Activated CD4-positive, alpha-beta T cell treated with anti-CD3 and anti-CD28 coated beads, Interleukin-2, amount 10 ng/mL, durations not matched to agents 7 days and 5 days (primary cell): ENCODE data around the gene IFT80. TPM values are rescaled to one million over a fixed set of nuclear protein-coding genes. Genes with fewer than 3 reads are reported as not detected.
A peak's percentile ranks its signal among the peaks of the same experiment; 100 is the strongest.

Source experiments
- CTCF ChIA-PET: fragments of 350-600 bp; sonication (Branson Sonifier 250); formaldehyde crosslinking; loops from one replicate; lab custom pipeline; 2021; ENCODE audit warnings: antibody characterized with exemption; lab: Charles Lee
- POLR2A ChIA-PET: fragments of 350-600 bp; sonication (Branson Sonifier 250); formaldehyde crosslinking; loops from one replicate; lab custom pipeline; 2021; ENCODE audit warnings: antibody characterized with exemption; lab: Charles Lee
- DNase-seq: peaks from one replicate; pipeline ENCODE4 v3.0.0-alpha.2; 2020
- H3K27ac Mint-ChIP-seq: one replicate; pipeline ENCODE4 v1.8.0; 2021; ENCODE audit warnings: mild to moderate bottlenecking, moderate library complexity, mixed read lengths
- H3K27me3 Mint-ChIP-seq: one replicate; pipeline ENCODE4 v1.8.0; 2021; ENCODE audit warnings: mixed read lengths
- H3K36me3 Mint-ChIP-seq: one replicate; pipeline ENCODE4 v1.8.0; 2021; ENCODE audit warnings: low read depth, mixed read lengths
- H3K4me1 Mint-ChIP-seq: one replicate; pipeline ENCODE4 v1.8.0; 2021; ENCODE audit warnings: mixed read lengths
- H3K4me3 Mint-ChIP-seq: one replicate; pipeline ENCODE4 v1.8.0; 2021; ENCODE audit warnings: mild to moderate bottlenecking, moderate library complexity, mixed read lengths
- H3K9me3 Mint-ChIP-seq: one replicate; pipeline ENCODE4 v1.8.0; 2021; ENCODE audit warnings: mixed read lengths
- total RNA-seq, 2 experiments: library from RNA; stranded (reverse); gene quantifications; one replicate each; pipeline ENCODE4 v1.2.3, GENCODE V29; 2021

Gene IFT80
- total RNA-seq: 10 to 100 TPM; 30.9 to 35.0 TPM

DNA sequence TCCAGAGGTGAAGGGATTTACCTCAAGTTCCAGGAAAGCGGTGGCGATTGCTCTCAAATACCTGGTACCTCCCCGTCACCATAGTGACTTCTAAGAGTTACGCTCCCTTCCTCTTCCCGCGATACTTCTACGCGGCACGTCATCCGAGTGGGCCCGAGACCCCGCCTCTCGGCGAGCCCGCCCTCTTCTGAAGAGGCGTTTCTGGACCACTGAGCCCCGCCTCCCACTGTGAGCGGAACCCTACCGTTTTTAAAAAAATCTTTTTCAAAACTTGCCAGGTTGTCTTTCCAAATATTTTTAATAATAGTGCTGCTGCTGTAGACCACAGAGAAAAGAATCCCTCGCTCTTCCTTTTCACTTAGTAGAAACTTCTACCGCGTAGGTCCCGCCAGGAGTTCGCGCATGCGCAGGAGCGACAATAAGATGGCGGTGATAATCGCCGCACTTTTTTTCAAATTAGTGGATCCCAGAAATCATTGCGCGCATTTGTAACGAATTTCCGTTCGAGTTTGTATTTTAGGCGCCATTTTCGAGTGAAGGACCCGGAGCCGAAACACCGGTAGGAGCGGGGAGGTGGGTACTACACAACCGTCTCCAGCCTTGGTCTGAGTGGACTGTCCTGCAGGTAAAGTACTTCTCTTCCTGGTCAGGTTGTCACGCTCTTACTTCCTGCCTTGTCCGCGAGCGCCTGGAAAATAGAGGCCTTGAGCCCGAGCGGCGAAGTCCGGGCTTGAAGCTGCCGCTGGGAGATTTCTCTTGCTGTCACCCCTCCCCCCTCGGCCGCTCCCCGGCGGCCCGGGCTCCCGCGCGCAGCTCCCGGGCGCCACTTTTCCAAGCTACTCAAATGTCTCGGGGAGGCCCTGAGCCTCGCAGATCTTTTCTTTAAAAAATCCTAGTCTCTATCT, at the start of gene IFT80, which contains the start of gene SMC4:
Gene IFT80, minus strand, starts transcription at position 101 of the 905 bp plus-strand sequence. CDS start 14,625 bp downstream, outside the sequence.
Gene SMC4, plus strand, starts transcription at position 526 of the 905 bp plus-strand sequence. CDS start 1,177 bp downstream, outside the sequence.
- Mint-ChIP-seq H3K27ac (peak within 1 kb of the TSS; percentile 99), H3K36me3 (peaks cover 41% of the 10 kb centered on the region), H3K9me3 (no peaks in the 10 kb centered on the region), H3K4me1 (peaks cover 47% of the 10 kb centered on the region), H3K4me3 (peak within 1 kb of the TSS; percentile 89), H3K27me3 (no peaks in the 10 kb centered on the region)
- CTCF ChIA-PET: interaction anchor here (0.6 to 1.4 kb wide), 4 partner anchors 11 to 50 kb away, joined by 4 to 5 read pairs (median 4); partner anchors contain the start of gene TRIM59
- peak; percentile 97 for DNase-seq
- POLR2A ChIA-PET: interaction anchor here (2.4 kb wide), 1 partner anchor 50 kb away, joined by 21 read pairs; the partner anchor contains the start of gene TRIM59

DNA sequence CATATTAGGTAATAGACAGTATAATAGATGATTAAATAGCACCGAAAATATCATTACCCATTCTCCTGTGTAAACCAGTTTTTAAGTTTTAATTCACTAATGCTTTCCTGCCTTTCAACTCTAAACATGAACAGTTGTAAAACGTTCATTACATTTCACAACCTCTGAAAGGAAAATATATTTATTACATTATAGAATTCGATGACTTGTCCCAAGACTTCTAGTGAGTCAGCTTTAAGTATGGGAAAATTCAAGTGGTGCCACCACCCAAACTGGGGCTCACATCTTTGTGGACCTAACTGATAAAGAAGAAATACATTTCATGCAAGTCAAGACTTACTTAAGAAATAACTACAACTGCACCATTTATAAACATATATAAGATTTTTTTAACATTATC, 48.5 kb upstream of the IFT80 start:
- Mint-ChIP-seq H3K36me3 (peaks cover 47% of the 10 kb centered on the region), H3K27me3 (no peaks in the 10 kb centered on the region), H3K9me3 (peaks cover 2% of the 10 kb centered on the region), H3K27ac (peak overlapping the region; percentile 50), H3K4me1 (peaks cover 54% of the 10 kb centered on the region), H3K4me3 (peak overlapping the region; percentile 93)
- ChIA-PET POLR2A (no interaction called here), CTCF (no interaction called here)
- DNase-seq: no peak

DNA sequence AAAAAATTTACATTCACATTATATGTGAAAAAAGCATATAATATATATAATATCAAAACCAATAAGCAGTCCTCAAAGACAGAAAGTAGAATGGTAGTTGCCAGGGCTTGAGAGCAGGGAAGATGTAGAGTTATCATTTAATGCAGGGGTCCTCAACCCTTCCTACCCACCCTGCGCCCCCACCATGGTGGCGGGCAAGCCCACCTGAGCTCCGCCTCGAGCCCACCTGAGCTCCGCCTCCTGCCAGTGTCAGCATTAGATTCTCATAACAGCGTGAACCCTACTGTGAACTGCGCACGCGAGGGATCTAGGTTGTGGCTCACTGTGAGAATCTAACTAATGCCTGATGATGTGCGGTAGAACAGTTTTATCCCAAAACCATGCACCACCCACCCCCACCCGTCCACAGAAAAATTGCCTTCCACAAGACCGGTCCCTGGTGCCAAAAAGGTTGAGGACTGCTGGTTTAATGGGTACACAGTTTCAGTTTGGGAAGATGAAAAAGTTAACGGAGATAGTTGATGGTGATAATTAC, 47.6 kb upstream of the IFT80 start:
- Mint-ChIP-seq H3K27ac (no peak overlapping the region), H3K4me1 (peaks cover 61% of the 10 kb centered on the region), H3K9me3 (no peaks in the 10 kb centered on the region), H3K27me3 (no peaks in the 10 kb centered on the region), H3K36me3 (peaks cover 53% of the 10 kb centered on the region), H3K4me3 (peak overlapping the region; percentile 58)
- CTCF ChIA-PET: interaction anchor here (1.1 kb wide), 1 partner anchor 18 kb away, joined by 5 read pairs; no protein-coding TSS in a partner anchor
- DNase-seq: no peak
- POLR2A ChIA-PET: no interaction called here

DNA sequence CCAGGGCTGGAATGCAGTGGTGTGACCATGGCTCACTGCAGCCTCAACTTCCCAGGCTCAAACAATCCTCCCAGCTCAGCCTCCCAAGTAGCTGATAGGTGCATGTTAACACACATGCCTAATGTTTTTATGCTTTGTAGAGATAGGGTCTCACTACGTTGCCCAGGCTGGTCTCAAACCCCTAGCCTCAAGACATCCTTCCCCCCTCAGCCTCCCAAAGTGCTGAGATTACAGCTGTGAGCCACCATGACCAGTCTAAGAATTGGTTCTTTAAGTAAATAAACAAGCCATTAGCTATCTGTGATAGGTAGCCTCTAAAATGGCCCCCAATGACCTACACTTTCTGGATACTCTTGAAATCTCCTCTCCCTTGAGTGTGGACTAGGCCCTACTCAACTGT, 46.8 kb upstream of the IFT80 start:
- Mint-ChIP-seq H3K27ac (peak overlapping the region; percentile 54), H3K4me1 (peaks cover 59% of the 10 kb centered on the region), H3K9me3 (no peaks in the 10 kb centered on the region), H3K27me3 (no peaks in the 10 kb centered on the region), H3K4me3 (peak overlapping the region; percentile 22), H3K36me3 (peaks cover 56% of the 10 kb centered on the region)
- DNase-seq: no peak
- ChIA-PET CTCF (interaction anchor here (1.1 kb wide), 1 partner anchor 17 kb away, joined by 5 read pairs; no protein-coding TSS in a partner anchor), POLR2A (no interaction called here)

DNA sequence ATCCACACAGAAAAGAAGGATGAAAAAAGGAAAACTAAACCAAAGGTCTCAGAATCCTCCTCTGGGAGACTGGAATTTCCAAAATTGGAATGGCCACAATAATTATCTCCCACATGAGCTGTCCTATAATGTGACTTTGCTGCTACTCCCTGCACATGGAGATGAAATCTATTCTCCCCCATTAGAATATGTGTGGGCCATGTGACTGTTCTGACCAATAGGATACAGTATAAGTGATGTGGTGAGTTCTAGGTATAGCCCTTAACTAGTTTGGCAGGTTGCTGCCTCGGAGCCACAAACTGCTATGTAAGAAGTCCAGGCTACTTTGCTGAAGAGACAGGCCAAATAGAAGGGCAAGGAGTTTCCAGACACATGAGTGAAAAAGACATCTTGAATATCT, 45.4 kb upstream of the IFT80 start:
- CTCF ChIA-PET: interaction anchor here (0.9 to 1.3 kb wide), 3 partner anchors 16 to 33 kb away, joined by 3 to 5 read pairs (median 4); no protein-coding TSS in a partner anchor
- no peak for DNase-seq
- H3K9me3 Mint-ChIP-seq: no peaks in the 10 kb centered on the region
- H3K4me1 Mint-ChIP-seq: peaks cover 57% of the 10 kb centered on the region
- H3K27ac Mint-ChIP-seq: no peak overlapping the region
- POLR2A ChIA-PET: no interaction called here
- H3K4me3 Mint-ChIP-seq: no peak overlapping the region
- H3K27me3 Mint-ChIP-seq: no peaks in the 10 kb centered on the region
- peaks cover 62% of the 10 kb centered on the region for H3K36me3 Mint-ChIP-seq

DNA sequence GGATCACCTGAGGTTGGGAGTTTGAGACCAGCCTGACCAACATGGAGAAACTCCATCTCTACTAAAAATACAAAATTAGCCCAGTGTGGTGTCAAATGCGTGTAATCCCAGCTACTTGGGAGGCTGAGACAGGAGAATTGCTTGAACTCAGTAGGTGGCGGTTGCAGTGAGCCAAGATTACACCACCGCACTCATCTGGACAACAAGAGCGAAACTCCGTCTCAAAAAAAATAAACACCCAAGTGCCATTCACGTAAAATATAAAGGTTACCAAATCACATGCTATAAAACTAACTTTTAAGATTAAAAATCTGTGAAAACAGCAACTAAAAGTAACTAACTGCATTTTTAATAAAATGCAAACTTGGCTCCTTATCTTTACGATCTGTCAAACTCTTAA, 41.7 kb upstream of the IFT80 start:
- H3K9me3 Mint-ChIP-seq: no peaks in the 10 kb centered on the region
- H3K4me3 Mint-ChIP-seq: no peak overlapping the region
- peaks cover 65% of the 10 kb centered on the region for H3K4me1 Mint-ChIP-seq
- H3K27me3 Mint-ChIP-seq: no peaks in the 10 kb centered on the region
- H3K36me3 Mint-ChIP-seq: peaks cover 76% of the 10 kb centered on the region
- ChIA-PET CTCF (interaction anchor here (1.7 kb wide), 1 partner anchor 9 kb away, joined by 10 read pairs; the partner anchor contains the start of gene TRIM59), POLR2A (no interaction called here)
- no peak overlapping the region for H3K27ac Mint-ChIP-seq
- DNase-seq: no peak

DNA sequence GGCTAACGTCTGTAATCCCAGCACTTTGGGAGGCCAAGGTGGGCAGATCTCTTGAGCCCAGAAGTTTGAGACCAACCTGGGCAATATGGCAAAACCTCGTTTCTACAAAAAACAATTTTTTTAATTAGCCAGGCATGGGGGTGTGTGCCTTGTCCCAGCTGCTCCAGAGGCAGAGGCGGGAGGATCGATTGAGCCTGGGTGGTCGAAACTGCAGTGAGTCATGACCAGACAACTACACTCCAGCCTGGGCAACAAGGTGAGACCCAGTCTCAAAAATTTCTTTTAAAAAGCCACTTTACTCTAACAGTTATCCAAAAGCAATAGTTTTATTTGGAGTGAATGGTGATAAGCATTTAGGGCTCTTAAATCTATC, 38.0 kb upstream of the IFT80 start:
- ChIA-PET CTCF (interaction anchor here (1.4 kb wide), 1 partner anchor 25 kb away, joined by 8 read pairs; no protein-coding TSS in a partner anchor), POLR2A (interaction anchor here (0.6 kb wide), 1 partner anchor 18 kb away, joined by 4 read pairs; no protein-coding TSS in a partner anchor)
- H3K27me3 Mint-ChIP-seq: no peaks in the 10 kb centered on the region
- DNase-seq: no peak
- peaks cover 45% of the 10 kb centered on the region for H3K4me1 Mint-ChIP-seq
- H3K27ac Mint-ChIP-seq: peak overlapping the region; percentile 72
- no peaks in the 10 kb centered on the region for H3K9me3 Mint-ChIP-seq
- H3K4me3 Mint-ChIP-seq: no peak overlapping the region
- peaks cover 76% of the 10 kb centered on the region for H3K36me3 Mint-ChIP-seq

DNA sequence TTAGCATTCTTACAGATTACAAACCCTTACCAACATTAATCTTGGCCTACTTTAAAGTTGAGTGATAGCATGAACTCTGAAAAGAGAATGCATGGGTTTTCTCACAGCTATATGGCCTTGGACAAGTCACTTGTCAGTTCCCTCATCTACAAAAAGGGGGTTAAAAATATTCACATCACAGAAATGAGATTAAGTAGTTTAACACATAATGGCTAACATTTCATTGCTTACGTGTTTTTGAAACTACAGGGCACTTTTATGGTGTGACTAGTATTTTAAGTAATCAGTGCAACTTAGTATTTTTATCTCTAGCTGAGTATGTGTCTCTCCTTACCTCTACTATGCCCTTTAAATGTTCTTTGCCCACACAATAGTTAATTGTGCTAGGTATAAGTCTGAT, 36.7 kb upstream of the IFT80 start:
- POLR2A ChIA-PET: interaction anchor here (1.0 kb wide), 1 partner anchor 11 kb away, joined by 3 read pairs; no protein-coding TSS in a partner anchor
- Mint-ChIP-seq H3K27me3 (no peaks in the 10 kb centered on the region), H3K36me3 (peaks cover 77% of the 10 kb centered on the region), H3K27ac (peak overlapping the region; percentile 36), H3K4me1 (peaks cover 39% of the 10 kb centered on the region), H3K9me3 (no peaks in the 10 kb centered on the region), H3K4me3 (no peak overlapping the region)
- no peak for DNase-seq
- CTCF ChIA-PET: interaction anchor here (0.8 to 1.4 kb wide), 3 partner anchors 16 to 42 kb away, joined by 3 to 8 read pairs (median 3); no protein-coding TSS in a partner anchor

DNA sequence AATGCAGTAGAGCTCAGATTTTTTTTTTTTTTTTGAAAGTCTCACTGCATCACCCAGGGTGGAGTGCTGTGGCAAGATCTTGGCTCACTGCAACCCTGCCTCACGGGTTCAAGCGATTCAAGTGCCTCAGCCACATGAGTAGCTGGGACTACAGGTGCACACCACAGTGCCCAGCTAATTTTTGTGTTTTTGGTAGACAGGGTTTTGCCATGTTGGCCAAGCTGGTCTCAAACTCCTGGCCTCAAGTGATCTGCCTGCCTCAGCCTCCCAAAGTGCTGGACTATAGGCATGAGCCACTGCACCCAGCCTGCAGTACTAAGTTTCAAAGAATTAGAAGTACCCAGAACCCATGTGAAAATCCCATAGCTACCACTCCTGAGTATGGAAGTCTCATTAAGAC, 36.1 kb upstream of the IFT80 start:
- DNase-seq: no peak
- Mint-ChIP-seq H3K27ac (peak overlapping the region; percentile 41), H3K27me3 (no peaks in the 10 kb centered on the region), H3K4me1 (peaks cover 35% of the 10 kb centered on the region), H3K36me3 (peaks cover 73% of the 10 kb centered on the region), H3K4me3 (no peak overlapping the region), H3K9me3 (no peaks in the 10 kb centered on the region)
- POLR2A ChIA-PET: interaction anchor here (0.9 kb wide), 1 partner anchor 18 kb away, joined by 3 read pairs; no protein-coding TSS in a partner anchor
- CTCF ChIA-PET: interaction anchor here (0.6 to 1.1 kb wide), 4 partner anchors 14 to 52 kb away, joined by 3 to 5 read pairs (median 3); partner anchors contain the start of gene TRIM59

DNA sequence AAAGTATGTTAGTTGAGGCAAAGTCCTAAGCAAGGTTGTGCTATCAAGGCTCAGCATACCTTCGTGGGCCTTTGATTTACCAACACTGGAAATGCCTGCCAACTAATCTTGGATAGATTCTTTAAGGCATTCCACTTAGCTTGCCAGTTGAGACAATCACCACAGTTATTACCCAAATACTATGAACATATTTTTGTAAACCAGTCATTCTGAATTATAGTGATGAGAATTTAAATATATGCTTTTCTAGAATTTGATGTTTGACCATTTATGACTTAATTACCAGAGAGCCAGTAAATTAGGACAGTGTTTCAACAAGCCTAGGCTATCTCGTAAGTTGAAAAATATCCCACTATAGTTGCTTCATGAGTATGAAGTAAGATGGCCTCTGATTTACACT, 35.0 kb upstream of the IFT80 start:
- ChIA-PET POLR2A (no interaction called here), CTCF (no interaction called here)
- Mint-ChIP-seq H3K4me1 (peaks cover 29% of the 10 kb centered on the region), H3K27me3 (no peaks in the 10 kb centered on the region), H3K9me3 (no peaks in the 10 kb centered on the region), H3K4me3 (no peak overlapping the region), H3K36me3 (peaks cover 68% of the 10 kb centered on the region), H3K27ac (no peak overlapping the region)
- no peak for DNase-seq

DNA sequence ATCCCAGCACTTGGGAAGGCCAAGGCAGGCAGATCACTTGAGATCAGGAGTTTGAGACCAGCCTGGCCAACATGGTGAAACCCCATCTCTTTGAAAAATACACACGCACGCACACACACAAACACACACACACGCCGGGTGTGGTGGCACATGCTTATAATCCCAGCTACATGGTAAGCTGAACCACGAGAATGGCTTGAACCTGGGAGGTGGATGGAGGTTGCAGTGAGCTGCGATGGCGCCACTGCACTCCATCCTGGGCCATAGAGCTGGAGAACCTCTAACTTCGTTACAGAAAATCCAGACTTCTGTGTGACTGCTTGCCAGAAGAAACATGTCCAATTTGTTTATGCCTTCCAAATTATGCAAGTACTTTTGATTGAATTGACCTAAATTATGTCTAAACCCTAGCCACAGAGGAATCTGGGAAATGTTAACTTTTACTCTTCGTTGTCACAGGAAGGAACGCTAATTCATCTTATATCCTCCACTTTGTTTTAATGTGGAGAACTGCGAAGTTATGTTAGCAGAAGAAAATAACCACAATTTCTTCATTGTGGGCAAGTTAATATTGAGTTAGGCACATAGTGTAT, 28.9 kb upstream of the IFT80 start:
- peak overlapping the region; percentile 50 for H3K27ac Mint-ChIP-seq
- CTCF ChIA-PET: interaction anchor here (1.0 to 1.9 kb wide), 3 partner anchors 9 to 18 kb away, joined by 3 to 5 read pairs (median 5); no protein-coding TSS in a partner anchor

DNA sequence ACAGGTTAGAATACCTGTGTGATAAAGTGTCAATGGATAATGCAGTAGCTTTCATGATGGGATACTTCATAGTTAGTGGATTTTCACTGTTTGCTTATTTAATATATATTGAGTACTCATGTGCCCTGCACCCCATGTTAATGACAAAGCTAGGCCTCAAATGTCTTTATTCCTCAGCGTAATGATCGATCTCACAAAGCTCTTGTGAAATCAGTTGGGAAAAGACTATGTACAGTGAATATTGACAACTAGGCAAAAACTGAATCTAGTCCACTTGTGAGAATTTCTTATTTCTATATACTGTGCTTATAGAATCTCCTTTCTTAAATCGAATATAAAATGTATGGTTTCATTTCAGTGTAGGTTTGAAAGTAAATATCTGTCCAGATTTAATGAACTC, 18.3 kb upstream of the IFT80 start:
- Mint-ChIP-seq H3K27me3 (no peaks in the 10 kb centered on the region), H3K4me1 (peaks cover 52% of the 10 kb centered on the region), H3K36me3 (peaks cover 72% of the 10 kb centered on the region), H3K4me3 (no peak overlapping the region), H3K9me3 (no peaks in the 10 kb centered on the region), H3K27ac (no peak overlapping the region)
- no peak for DNase-seq
- POLR2A ChIA-PET: interaction anchor here (0.6 kb wide), 1 partner anchor 18 kb away, joined by 3 read pairs; no protein-coding TSS in a partner anchor
- CTCF ChIA-PET: no interaction called here

More for the DNA sequence above, 28.9 kb upstream of the IFT80 start:
- Mint-ChIP-seq H3K27me3 (no peaks in the 10 kb centered on the region), H3K36me3 (peaks cover 67% of the 10 kb centered on the region), H3K4me1 (peaks cover 15% of the 10 kb centered on the region), H3K4me3 (no peak overlapping the region), H3K9me3 (no peaks in the 10 kb centered on the region)
- DNase-seq: no peak
- POLR2A ChIA-PET: no interaction called here
